Right renal pelvis (tissue), 4 donors: ENCODE results near the gene SPEM3. TPM values are rescaled to one million over a fixed set of nuclear protein-coding genes. Genes with fewer than 3 reads are reported as not detected.
A peak's percentile ranks its signal among the peaks of the same experiment; 100 is the strongest.
"Not testable (repeated sequence)": the region's sequence is repeated elsewhere in the genome, so short reads cannot be mapped to it uniquely, and the experiment has no call there.

Experiments used
- DNase-seq, 4 donors: peaks; one replicate each; pipeline ENCODE4 v3.0.0-alpha.2; 2013; ENCODE audit warnings: low read depth in 4 of 4, low spot score in 3 of 4, missing footprints in 1 of 4
- polyA plus RNA-seq, 4 donors: library from polyadenylated mRNA; unstranded; fragments of 120-200 nt; gene quantifications; one replicate each; pipeline ENCODE4 v1.2.1, GENCODE V29; 2013; ENCODE audit not compliant: insufficient read length in 4 of 4

Gene SPEM3
- polyA plus RNA-seq, 4 donors = not detected

- DNase-seq = no peak
Observed at GRCh38 chr17:7468290-7468689, 39.6 kb downstream of the SPEM3 start.

- no peak for DNase-seq
Observed at GRCh38 chr17:7468804-7469389, 40.2 kb downstream of the SPEM3 start.

- DNase-seq = not testable (repeated sequence)
Observed at GRCh38 chr17:7469843-7470242, 41.2 kb downstream of the SPEM3 start.

- DNase-seq = not testable (repeated sequence)
Observed at GRCh38 chr17:7470457-7470973, 41.9 kb downstream of the SPEM3 start.

- DNase-seq = no peak
Observed at GRCh38 chr17:7471729-7472128, 43.1 kb downstream of the SPEM3 start.

GRCh38 chr17:7474767-7475166, 46.1 kb downstream of the SPEM3 start:
- not testable (repeated sequence) for DNase-seq

GRCh38 chr17:7475764-7476422, 47.2 kb downstream of the SPEM3 start:
- no peak for DNase-seq

GRCh38 chr17:7476494-7476893, 47.8 kb downstream of the SPEM3 start:
- no peak for DNase-seq

- no peak for DNase-seq
Observed at GRCh38 chr17:7476951-7477350, 48.3 kb downstream of the SPEM3 start.

- DNase-seq = peak in 1 of 4 donors; percentile 38
Observed at GRCh38 chr17:7477392-7478275, 49.0 kb downstream of the SPEM3 start.

- DNase-seq = peak in 1 of 4 donors; percentile 26
Observed at GRCh38 chr17:7478276-7479212, 49.9 kb downstream of the SPEM3 start.

- DNase-seq = peak in 1 of 4 donors; percentile 59
Observed at GRCh38 chr17:7479213-7480088, 50.8 kb downstream of the SPEM3 start, which contains the start of gene ZBTB4. TSS of gene ZBTB4 (minus strand) at chr17:7479631. CDS start at chr17:7466801, 12,830 bp downstream.

- DNase-seq = no peak
Observed at GRCh38 chr17:7480089-7480384, 51.4 kb downstream of the SPEM3 start.

GRCh38 chr17:7481275-7481674, 52.6 kb downstream of the SPEM3 start, which contains the start of gene SLC35G6:
TSS of gene SLC35G6 (plus strand) at chr17:7481446. CDS start at chr17:7481517, 71 bp downstream.
- not testable (repeated sequence) for DNase-seq

GRCh38 chr17:7481842-7482741, 53.4 kb downstream of the SPEM3 start:
- DNase-seq = not testable (repeated sequence)
